ENCODE data around the gene TRPT1.
A peak's percentile ranks its signal among the peaks of the same experiment; 100 is the strongest.

DNA sequence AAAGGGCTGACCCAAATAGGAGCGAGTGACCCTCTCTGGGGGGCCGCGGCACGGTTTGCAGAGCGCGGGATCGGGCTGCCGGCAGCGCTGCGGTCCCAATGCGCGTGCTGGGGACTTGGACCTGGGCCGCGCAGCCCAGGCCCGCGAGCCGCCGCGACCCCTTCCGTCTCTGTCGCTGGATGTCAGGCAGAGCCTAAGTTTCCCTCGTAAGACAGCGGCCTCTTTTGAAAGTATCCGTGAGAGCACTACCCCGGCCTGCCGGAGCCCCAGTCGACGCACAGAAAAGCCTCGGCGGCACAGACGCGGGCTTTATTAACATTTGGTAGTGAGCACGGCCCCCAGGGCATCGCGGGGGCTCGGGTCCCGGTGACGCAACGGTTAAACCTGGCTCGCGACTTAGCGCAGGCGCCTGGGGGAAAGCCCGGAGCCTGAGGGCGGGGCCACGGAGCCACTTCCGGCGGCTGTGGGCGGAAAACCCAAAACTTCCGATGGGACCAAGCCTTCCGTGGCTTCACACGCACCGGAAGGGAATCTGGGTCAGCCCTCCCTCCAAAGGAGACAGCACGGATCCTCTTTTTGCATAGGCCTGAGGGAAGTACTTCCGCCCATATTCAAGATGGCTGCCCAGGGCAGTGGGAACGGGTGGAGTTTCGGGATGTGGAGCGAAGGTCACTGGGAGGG is 43.7 kb upstream of the TRPT1 start:
- TF ChIP-seq, protein P1, sequence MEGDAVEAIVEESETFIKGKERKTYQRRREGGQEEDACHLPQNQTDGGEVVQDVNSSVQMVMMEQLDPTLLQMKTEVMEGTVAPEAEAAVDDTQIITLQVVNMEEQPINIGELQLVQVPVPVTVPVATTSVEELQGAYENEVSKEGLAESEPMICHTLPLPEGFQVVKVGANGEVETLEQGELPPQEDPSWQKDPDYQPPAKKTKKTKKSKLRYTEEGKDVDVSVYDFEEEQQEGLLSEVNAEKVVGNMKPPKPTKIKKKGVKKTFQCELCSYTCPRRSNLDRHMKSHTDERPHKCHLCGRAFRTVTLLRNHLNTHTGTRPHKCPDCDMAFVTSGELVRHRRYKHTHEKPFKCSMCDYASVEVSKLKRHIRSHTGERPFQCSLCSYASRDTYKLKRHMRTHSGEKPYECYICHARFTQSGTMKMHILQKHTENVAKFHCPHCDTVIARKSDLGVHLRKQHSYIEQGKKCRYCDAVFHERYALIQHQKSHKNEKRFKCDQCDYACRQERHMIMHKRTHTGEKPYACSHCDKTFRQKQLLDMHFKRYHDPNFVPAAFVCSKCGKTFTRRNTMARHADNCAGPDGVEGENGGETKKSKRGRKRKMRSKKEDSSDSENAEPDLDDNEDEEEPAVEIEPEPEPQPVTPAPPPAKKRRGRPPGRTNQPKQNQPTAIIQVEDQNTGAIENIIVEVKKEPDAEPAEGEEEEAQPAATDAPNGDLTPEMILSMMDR (IDR thresholded peaks at IDR 0.05), result no peak
- TF ChIP-seq, protein P2, sequence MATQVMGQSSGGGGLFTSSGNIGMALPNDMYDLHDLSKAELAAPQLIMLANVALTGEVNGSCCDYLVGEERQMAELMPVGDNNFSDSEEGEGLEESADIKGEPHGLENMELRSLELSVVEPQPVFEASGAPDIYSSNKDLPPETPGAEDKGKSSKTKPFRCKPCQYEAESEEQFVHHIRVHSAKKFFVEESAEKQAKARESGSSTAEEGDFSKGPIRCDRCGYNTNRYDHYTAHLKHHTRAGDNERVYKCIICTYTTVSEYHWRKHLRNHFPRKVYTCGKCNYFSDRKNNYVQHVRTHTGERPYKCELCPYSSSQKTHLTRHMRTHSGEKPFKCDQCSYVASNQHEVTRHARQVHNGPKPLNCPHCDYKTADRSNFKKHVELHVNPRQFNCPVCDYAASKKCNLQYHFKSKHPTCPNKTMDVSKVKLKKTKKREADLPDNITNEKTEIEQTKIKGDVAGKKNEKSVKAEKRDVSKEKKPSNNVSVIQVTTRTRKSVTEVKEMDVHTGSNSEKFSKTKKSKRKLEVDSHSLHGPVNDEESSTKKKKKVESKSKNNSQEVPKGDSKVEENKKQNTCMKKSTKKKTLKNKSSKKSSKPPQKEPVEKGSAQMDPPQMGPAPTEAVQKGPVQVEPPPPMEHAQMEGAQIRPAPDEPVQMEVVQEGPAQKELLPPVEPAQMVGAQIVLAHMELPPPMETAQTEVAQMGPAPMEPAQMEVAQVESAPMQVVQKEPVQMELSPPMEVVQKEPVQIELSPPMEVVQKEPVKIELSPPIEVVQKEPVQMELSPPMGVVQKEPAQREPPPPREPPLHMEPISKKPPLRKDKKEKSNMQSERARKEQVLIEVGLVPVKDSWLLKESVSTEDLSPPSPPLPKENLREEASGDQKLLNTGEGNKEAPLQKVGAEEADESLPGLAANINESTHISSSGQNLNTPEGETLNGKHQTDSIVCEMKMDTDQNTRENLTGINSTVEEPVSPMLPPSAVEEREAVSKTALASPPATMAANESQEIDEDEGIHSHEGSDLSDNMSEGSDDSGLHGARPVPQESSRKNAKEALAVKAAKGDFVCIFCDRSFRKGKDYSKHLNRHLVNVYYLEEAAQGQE (IDR thresholded peaks at IDR 0.05; ENCODE audit: insufficient read depth in 1 of 2, low read depth in 2 of 2, low read length in 1 of 2), result no peak
- peak; percentile 69 for TF ChIP-seq TCF7L2 (IDR thresholded peaks at IDR 0.05; ENCODE audit: low read depth, low read length)

All from Panc1 (cell line).